Keratinocyte (primary cell): ENCODE data around the gene TMC5. TPM values are rescaled to one million over a fixed set of nuclear protein-coding genes. Genes with fewer than 3 reads are reported as not detected.

Experiments
- DNase-seq: peaks from one replicate; pipeline ENCODE4 v3.0.0-alpha.2; 2011; ENCODE audit warnings: low read depth, missing footprints, low spot score
- FAIRE-seq: peaks from 2 replicates; lab custom pipeline; 2011; peaks lifted over from hg19 to GRCh38; lab: Jason Lieb, UNC
- H2AFZ ChIP-seq: 2 replicates; pipeline ENCODE4 v1.6.0; 2012; ENCODE audit warnings: low read length, control low read depth, inconsistent platforms; ENCODE audit not compliant: control insufficient read depth
- H3K27ac ChIP-seq: 2 replicates; pipeline ENCODE4 v1.5.1; 2011; ENCODE audit warnings: low read length; ENCODE audit not compliant: control insufficient read depth, insufficient read depth
- H3K27me3 ChIP-seq: 3 replicates; pipeline ENCODE4 v1.6.0; 2011; ENCODE audit warnings: low read length; ENCODE audit not compliant: control insufficient read depth, insufficient read depth; ENCODE audit errors: extremely low read depth
- H3K36me3 ChIP-seq, 2 experiments: 2 replicates in 1 of 2; 3 replicates in 1 of 2; pipeline ENCODE4 v1.5.1; 2011; ENCODE audit warnings: low read length in 2 of 2, mild to moderate bottlenecking in 1 of 2; ENCODE audit not compliant: control insufficient read depth in 2 of 2, insufficient read depth in 2 of 2; ENCODE audit errors: extremely low read depth in 1 of 2
- H3K4me1 ChIP-seq: 3 replicates; pipeline ENCODE4 v1.5.1; 2011; ENCODE audit warnings: low read length; ENCODE audit not compliant: control insufficient read depth, insufficient read depth; ENCODE audit errors: extremely low read depth
- H3K4me2 ChIP-seq: 3 replicates; pipeline ENCODE4 v1.6.0; 2011; ENCODE audit warnings: low read depth, low read length; ENCODE audit not compliant: control insufficient read depth, insufficient read depth; ENCODE audit errors: extremely low read depth
- H3K4me3 ChIP-seq, 3 experiments: fragments of 200-600 bp in 1 of 3; sonication (generic) in 1 of 3; 2 replicates in 2 of 3; 3 replicates in 1 of 3; pipeline ENCODE4 v1.5.1; 2011 to 2016; ENCODE audit warnings: low read length in 3 of 3, mild to moderate bottlenecking in 3 of 3, control low read depth in 2 of 3, inconsistent platforms in 1 of 3, low read depth in 1 of 3, mixed read lengths in 1 of 3, mixed run types in 1 of 3, moderate library complexity in 1 of 3; ENCODE audit not compliant: control insufficient read depth in 2 of 3, insufficient read depth in 2 of 3; ENCODE audit errors: extremely low read depth in 1 of 3
- H3K79me2 ChIP-seq: 2 replicates; pipeline ENCODE4 v1.6.0; 2012; ENCODE audit warnings: low read length; ENCODE audit not compliant: control insufficient read depth, insufficient read depth
- H3K9ac ChIP-seq: 3 replicates; pipeline ENCODE4 v1.6.0; 2011; ENCODE audit warnings: low read length; ENCODE audit not compliant: control insufficient read depth, insufficient read depth; ENCODE audit errors: extremely low read depth
- H3K9me1 ChIP-seq: 3 replicates; pipeline ENCODE4 v1.6.0; 2011; ENCODE audit warnings: low read length; ENCODE audit not compliant: control insufficient read depth, insufficient read depth; ENCODE audit errors: extremely low read depth
- H3K9me3 ChIP-seq: 2 replicates; pipeline ENCODE4 v1.5.1; 2012; ENCODE audit warnings: low read depth, low read length; ENCODE audit not compliant: control insufficient read depth
- H4K20me1 ChIP-seq: 3 replicates; pipeline ENCODE4 v1.6.0; 2011; ENCODE audit warnings: low read length; ENCODE audit not compliant: control insufficient read depth, insufficient read depth; ENCODE audit errors: extremely low read depth
- CTCF ChIP-seq, 3 experiments: IDR thresholded peaks in 1 of 3; conservative IDR thresholded peaks in 1 of 3; optimal IDR thresholded peaks in 1 of 3; 2 replicates in 2 of 3; 3 replicates in 1 of 3; pipeline versions ENCODE3 to v1.5.1; 2011; ENCODE audit warnings: low read length in 3 of 3, mild to moderate bottlenecking in 3 of 3, moderate library complexity in 2 of 3, control low read depth in 1 of 3, inconsistent platforms in 1 of 3; ENCODE audit not compliant: insufficient read depth in 2 of 3; ENCODE audit errors: extremely low read depth in 1 of 3
- EZH2 ChIP-seq: IDR thresholded peaks from one replicate; pipeline ENCODE4 v1.6.1; 2012; ENCODE audit warnings: inconsistent platforms, mild to moderate bottlenecking, low read length, moderate library complexity
- dilution Hi-C: fragments of 300-500 bp; cut with MboI; formaldehyde crosslinking; loops from one replicate; pipeline ENCODE4 v1.7.0; 2020; ENCODE audit warnings: low sequenced_read_pairs; ENCODE audit not compliant: extremely low pct_ligation_motif_present
- polyA plus RNA-seq, 5 experiments: library from polyadenylated mRNA; depleted of rRNA in 3 of 5; stranded (reverse) in 3 of 5; stranded (forward) in 1 of 5; unstranded in 1 of 5; fragments of >200 nt; gene quantifications; 1 replicate in 1 of 5; 2 replicates in 3 of 5; 3 replicates in 1 of 5; pipeline versions ENCODE4 v1.2.1 to v1.2.3, GENCODE V29; 2011 to 2012; ENCODE audit warnings: missing spikeins in 2 of 5, low read depth in 1 of 5, low replicate concordance in 1 of 5

The TMC5 gene
- polyA plus RNA-seq, 1 donor (not counting 4 experiments of a cell fraction or from before 2014, with no cell fraction given), result 0.18 TPM

GRCh38 chr16:19482291-19482690 is 64.6 kb downstream of the TMC5 start:
- Histone ChIP-seq H3K4me2 (no peak overlapping the region), H3K9me1 (no peaks in the 10 kb centered on the region), H2AFZ (no peak overlapping the region), H4K20me1 (no peaks in the 10 kb centered on the region), H3K9ac (no peak overlapping the region), H3K4me3 (no peak overlapping the region), H3K36me3 (no peaks in the 10 kb centered on the region), H3K27me3 (no peaks in the 10 kb centered on the region), H3K79me2 (no peaks in the 10 kb centered on the region), H3K27ac (no peak overlapping the region), H3K9me3 (no peaks in the 10 kb centered on the region), H3K4me1 (no peaks in the 10 kb centered on the region)
- no peak for FAIRE-seq
- DNase-seq, result no peak
- TF ChIP-seq CTCF (optimal IDR thresholded peaks at IDR 0.05 in 1 of 3, IDR thresholded peaks at IDR 0.05 in 1 of 3, conservative IDR thresholded peaks at IDR 0.05 in 1 of 3; ENCODE audit: extremely low read depth in 1 of 3, insufficient read depth in 2 of 3, low read length in 3 of 3), result no peak
- no peak for TF ChIP-seq EZH2
- dilution Hi-C loops, result no loop called here

- H3K79me2 ChIP-seq, result no peaks in the 10 kb centered on the region
- H3K4me1 ChIP-seq, result no peaks in the 10 kb centered on the region
- no peaks in the 10 kb centered on the region for H3K9me3 ChIP-seq
- H2AFZ ChIP-seq, result no peak overlapping the region
- H3K27ac ChIP-seq, result no peak overlapping the region
- no peaks in the 10 kb centered on the region for H3K9me1 ChIP-seq
- no peak overlapping the region for H3K4me2 ChIP-seq
- no peaks in the 10 kb centered on the region for H4K20me1 ChIP-seq
- H3K4me3 ChIP-seq, result no peak overlapping the region
- no peak for TF ChIP-seq EZH2
- no peak for FAIRE-seq
- H3K9ac ChIP-seq, result no peak overlapping the region
- dilution Hi-C loops, result no loop called here
- no peaks in the 10 kb centered on the region for H3K36me3 ChIP-seq
- H3K27me3 ChIP-seq, result no peaks in the 10 kb centered on the region
- DNase-seq, result no peak
Observed at GRCh38 chr16:19484096-19484495, 66.4 kb downstream of the TMC5 start.

- Histone ChIP-seq H3K9me1 (no peaks in the 10 kb centered on the region), H3K4me3 (no peak overlapping the region), H3K9me3 (no peaks in the 10 kb centered on the region), H3K4me2 (no peak overlapping the region), H2AFZ (no peak overlapping the region), H3K27me3 (no peaks in the 10 kb centered on the region), H3K79me2 (no peaks in the 10 kb centered on the region), H3K27ac (no peak overlapping the region), H3K36me3 (no peaks in the 10 kb centered on the region), H3K4me1 (no peaks in the 10 kb centered on the region), H4K20me1 (no peaks in the 10 kb centered on the region), H3K9ac (no peak overlapping the region)
- dilution Hi-C loops, result no loop called here
- no peak for FAIRE-seq
- no peak for DNase-seq
- TF ChIP-seq CTCF (optimal IDR thresholded peaks at IDR 0.05 in 1 of 3, IDR thresholded peaks at IDR 0.05 in 1 of 3, conservative IDR thresholded peaks at IDR 0.05 in 1 of 3; ENCODE audit: extremely low read depth in 1 of 3, insufficient read depth in 2 of 3, low read length in 3 of 3), result no peak
- no peak for TF ChIP-seq EZH2
Observed at GRCh38 chr16:19485611-19486010, 67.9 kb downstream of the TMC5 start.
